Lung (tissue), 12 donors: ENCODE results near the gene DPP7. TPM values are rescaled to one million over a fixed set of nuclear protein-coding genes. Genes with fewer than 3 reads are reported as not detected.
A peak's percentile ranks its signal among the peaks of the same experiment; 100 is the strongest.

ENCODE experiments used
- ATAC-seq: fragments of 200-7000 bp; cut with Tn5 transposase; one replicate; pipeline ENCODE4 v1.9.1; 2020; ENCODE audit warnings: moderate number of reproducible peaks; ENCODE audit not compliant: insufficient read depth, low FRiP score
- DNase-seq, 3 donors: peaks; one replicate each; pipeline ENCODE4 v3.0.0-alpha.2; 2013 to 2017
- H3K27ac ChIP-seq, 2 donors: one replicate each; pipeline ENCODE4 v1.5.1; 2013; ENCODE audit warnings: mild to moderate bottlenecking in 2 of 2, moderate library complexity in 2 of 2, control low read depth in 1 of 2, inconsistent platforms in 1 of 2, low read depth in 1 of 2, low read length in 1 of 2
- H3K27me3 ChIP-seq, 3 donors: one replicate each; pipeline ENCODE4 v1.5.1; 2013; ENCODE audit warnings: low read length in 2 of 3; ENCODE audit not compliant: control insufficient read depth in 3 of 3, insufficient read depth in 3 of 3
- H3K36me3 ChIP-seq, 4 donors: one replicate each; pipeline ENCODE4 v1.5.1; 2013; ENCODE audit warnings: low read length in 4 of 4, mild to moderate bottlenecking in 1 of 4, moderate library complexity in 1 of 4; ENCODE audit not compliant: control insufficient read depth in 4 of 4, insufficient read depth in 4 of 4
- H3K4me1 ChIP-seq, 5 donors: one replicate each; pipeline ENCODE4 v1.5.1; 2013; ENCODE audit warnings: low read length in 5 of 5, mild to moderate bottlenecking in 2 of 5, moderate library complexity in 1 of 5; ENCODE audit not compliant: control insufficient read depth in 5 of 5, insufficient read depth in 5 of 5
- H3K4me3 ChIP-seq: one replicate; pipeline ENCODE4 v1.5.1; 2013; ENCODE audit warnings: mild to moderate bottlenecking, control low read depth, moderate library complexity
- H3K9ac ChIP-seq, 2 donors: one replicate each; pipeline ENCODE4 v1.5.1; 2013; ENCODE audit warnings: low read length in 2 of 2, control low read depth in 1 of 2; ENCODE audit not compliant: insufficient read depth in 1 of 2
- H3K9me3 ChIP-seq, 4 donors: one replicate each; pipeline ENCODE4 v1.5.1; 2013; ENCODE audit warnings: low read length in 3 of 4, mild to moderate bottlenecking in 1 of 4, moderate library complexity in 1 of 4; ENCODE audit not compliant: control insufficient read depth in 4 of 4, insufficient read depth in 3 of 4
- CTCF ChIP-seq: IDR thresholded peaks from 2 replicates; pipeline ENCODE4 v1.5.1; 2012; ENCODE audit warnings: mild to moderate bottlenecking; ENCODE audit errors: control extremely low read depth, extremely low read depth
- WGBS, 2 donors: extraction: QIAGEN DNeasy Blood & Tissue Kit; methylation state at CpG; one replicate each; pipeline ENCODE4 v1.1.7; 2013; 5-methylcytosine and 5-hydroxymethylcytosine counted together
- polyA plus RNA-seq, 2 donors: library from polyadenylated mRNA; stranded (reverse); fragments of 200-250 nt; gene quantifications; one replicate each; pipeline ENCODE4 v1.2.1, GENCODE V29; 2013
- total RNA-seq, 2 donors: library from RNA; depleted of rRNA in 1 of 2; stranded (reverse); fragments of >200 nt in 1 of 2; gene quantifications; one replicate each; pipeline ENCODE4 v1.2.1, GENCODE V29; 2014 to 2021
- donor health status: control.
- donor health status: control.
- donor health status: Bipolar disorder and iron deficiency.
- donor health status: healthy.
- donor health status: DM: yes; HTN: yes; CAD: no.

The DPP7 gene
- total and polyA plus RNA-seq, 4 donors, result 48.0 to 436 (median 228) TPM

GRCh38 chr9:137128862-137129455 is 14.4 kb upstream of the DPP7 start:
- H3K4me3 ChIP-seq, result peak overlapping the region; percentile 76
- DNase-seq, result no peak
- 24 to 27% methylated on average over 37 of the region's 37 CpGs for WGBS, 2 donors
- ATAC-seq, result no peak
- no peak overlapping the region for H3K9ac ChIP-seq
- H3K36me3 ChIP-seq, result no peaks in the 10 kb centered on the region
- peaks cover 0 to 5% (median 0%) of the 10 kb centered on the region in 4 donors for H3K9me3 ChIP-seq
- H3K4me1 ChIP-seq, result peaks cover 0 to 16% (median 6%) of the 10 kb centered on the region in 5 donors
- H3K27me3 ChIP-seq, result peaks cover 0 to 3% (median 0%) of the 10 kb centered on the region in 3 donors
- peak overlapping the region; percentile 65 to 80 for H3K27ac ChIP-seq
- no peak for TF ChIP-seq CTCF

GRCh38 chr9:137128158-137128861 is 13.8 kb upstream of the DPP7 start:
- DNase-seq, result peak in 1 of 3 donors; percentile 47

GRCh38 chr9:137127301-137128157 is 13.0 kb upstream of the DPP7 start:
- TF ChIP-seq CTCF, result no peak
- ATAC-seq (no peak), DNase-seq (peak; percentile 24 to 59 (median 37))
- no peak overlapping the region for H3K4me3 ChIP-seq
- no peaks in the 10 kb centered on the region for H3K36me3 ChIP-seq
- no peaks in the 10 kb centered on the region for H3K27me3 ChIP-seq
- peaks cover 0 to 5% (median 0%) of the 10 kb centered on the region in 4 donors for H3K9me3 ChIP-seq
- peaks cover 0 to 16% (median 6%) of the 10 kb centered on the region in 5 donors for H3K4me1 ChIP-seq
- H3K9ac ChIP-seq, result peak overlapping the region in 1 of 2 donors; percentile 61
- WGBS, 2 donors, result 14 to 15% methylated on average over 24 of the region's 24 CpGs
- peak overlapping the region in 1 of 2 donors; percentile 82 for H3K27ac ChIP-seq

More at GRCh38 chr9:137128158-137128861, 13.8 kb upstream of the DPP7 start:
- Histone ChIP-seq H3K9me3 (peaks cover 0 to 5% (median 0%) of the 10 kb centered on the region in 4 donors), H3K4me3 (peak overlapping the region; percentile 8), H3K27ac (peak overlapping the region in 1 of 2 donors; percentile 80), H3K36me3 (no peaks in the 10 kb centered on the region), H3K4me1 (peaks cover 0 to 16% (median 6%) of the 10 kb centered on the region in 5 donors), H3K27me3 (no peaks in the 10 kb centered on the region), H3K9ac (no peak overlapping the region)
- WGBS, 2 donors, result 56 to 67% methylated on average over 19 of the region's 19 CpGs
- no peak for ATAC-seq
- no peak for TF ChIP-seq CTCF
